ENCODE results near the gene BOLA2.
"Not testable (repeated sequence)": the region's sequence is repeated elsewhere in the genome, so short reads cannot be mapped to it uniquely, and the experiment has no call there.

Gene BOLA2

GRCh38 chr16:29454269-29454668, at the start of gene BOLA2, which contains the start of gene SLX1B:
BOLA2 (minus strand) TSS chr16:29454351; CDS start chr16:29454253, 98 bp downstream.
SLX1B (plus strand) TSS chr16:29454533.
- not testable (repeated sequence) for DNase-seq

DNA sequence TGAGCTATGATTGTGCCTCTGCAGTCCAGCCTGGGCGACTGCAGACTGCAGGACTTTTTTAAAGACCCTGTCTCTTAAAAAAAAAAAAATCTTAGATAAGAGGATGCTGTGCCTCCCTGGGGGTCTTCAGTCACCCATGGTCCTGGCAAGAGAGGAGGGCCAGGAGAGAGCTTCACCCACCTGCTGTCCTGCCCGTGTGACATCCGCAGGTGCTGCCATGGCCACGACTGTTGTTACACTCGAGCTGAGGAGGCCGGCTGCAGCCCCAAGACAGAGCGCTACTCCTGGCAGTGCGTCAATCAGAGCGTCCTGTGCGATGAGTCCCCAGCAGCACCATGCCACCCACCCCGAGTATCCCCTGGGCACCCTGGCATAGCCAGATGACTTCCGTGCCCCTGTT, 28.1 kb upstream of the BOLA2 start:
- DNase-seq, result not testable (repeated sequence)

- DNase-seq, result not testable (repeated sequence)
These were observed 17.9 kb upstream of the BOLA2 start for GRCh38 chr16:29472065-29472464.

GRCh38 chr16:29469660-29470059, 15.5 kb upstream of the BOLA2 start:
- DNase-seq, result not testable (repeated sequence)

- not testable (repeated sequence) for DNase-seq
These were observed 13.7 kb upstream of the BOLA2 start for GRCh38 chr16:29467654-29468366.

- not testable (repeated sequence) for DNase-seq
These were observed 12.8 kb upstream of the BOLA2 start for GRCh38 chr16:29466904-29467303.

GRCh38 chr16:29465985-29466824, 12.1 kb upstream of the BOLA2 start:
- not testable (repeated sequence) for DNase-seq

- DNase-seq, result not testable (repeated sequence)
These were observed 6.5 kb upstream of the BOLA2 start for GRCh38 chr16:29460647-29461030.

DNA sequence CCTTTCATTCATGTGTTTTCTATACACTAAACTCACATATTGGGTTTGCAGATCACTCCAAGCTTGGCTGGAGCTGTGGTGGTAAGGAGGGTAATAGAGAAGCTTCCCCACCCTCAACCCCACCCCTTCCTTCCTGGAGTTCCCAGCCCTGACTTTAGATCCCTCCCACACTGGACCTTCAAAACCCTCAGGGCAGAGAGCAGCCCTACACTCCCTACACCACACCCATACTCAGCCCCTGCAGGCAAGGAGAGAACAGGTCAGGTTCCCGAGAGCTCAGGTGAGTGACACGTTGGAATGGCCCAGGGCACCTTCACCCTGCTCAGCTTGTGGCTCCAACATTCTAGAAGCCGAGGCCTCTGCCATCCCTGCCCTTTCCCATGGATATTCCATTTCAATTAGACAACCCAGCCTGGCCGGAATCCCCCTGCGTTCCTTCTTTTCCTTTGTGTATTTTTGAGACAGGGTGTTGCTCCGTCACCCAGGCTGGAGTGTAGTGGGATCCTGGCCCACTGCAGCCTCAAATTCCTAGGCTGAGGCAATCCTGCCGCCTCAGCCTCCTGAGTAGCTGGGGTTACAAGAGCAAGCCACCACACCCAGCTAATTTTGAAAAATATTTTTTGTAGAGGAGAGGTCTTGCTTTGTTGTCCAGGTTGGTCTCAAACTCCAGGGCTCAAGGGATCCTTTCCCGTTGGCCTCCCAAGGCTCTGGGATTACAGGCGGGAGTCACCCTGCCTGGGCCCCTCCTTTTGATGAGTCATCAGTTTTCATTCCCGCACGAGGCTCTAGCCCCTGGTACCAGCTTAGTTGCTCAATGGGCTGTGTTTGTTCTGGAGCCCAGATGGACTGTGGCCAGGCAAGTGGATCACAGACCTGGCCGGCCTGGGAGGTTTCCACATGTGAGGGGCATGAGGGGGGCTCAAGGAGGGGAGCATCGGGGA, 5.8 kb upstream of the BOLA2 start, which contains the start of gene SULT1A4:
SULT1A4 (plus strand) TSS at position 208 of the 941 bp plus-strand sequence. CDS start 1,473 bp downstream, outside the sequence.
- not testable (repeated sequence) for DNase-seq

- not testable (repeated sequence) for DNase-seq
These were observed 3.5 kb upstream of the BOLA2 start for GRCh38 chr16:29457660-29458059.

DNA sequence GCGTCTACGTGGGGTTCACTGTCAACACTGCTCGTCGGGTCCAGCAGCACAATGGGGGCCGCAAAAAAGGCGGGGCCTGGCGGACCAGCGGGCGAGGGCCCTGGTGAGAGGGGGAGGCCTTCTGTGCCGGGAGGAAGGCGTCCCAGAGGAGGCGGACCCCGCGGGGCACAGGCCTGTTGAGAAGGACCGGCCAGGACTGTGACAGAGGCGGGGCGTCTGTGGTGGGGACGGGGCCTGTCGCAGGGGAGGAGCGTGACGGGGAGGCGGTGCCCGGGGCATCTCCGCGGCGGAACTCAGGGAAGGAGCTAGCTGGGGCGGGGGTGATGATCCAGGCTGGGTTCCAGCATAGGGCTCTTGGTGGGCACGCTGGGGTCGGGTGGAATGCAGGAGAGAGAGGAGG, 677 bp upstream of the BOLA2 start:
- not testable (repeated sequence) for DNase-seq

GRCh38 chr16:29453754-29454153, 397 bp downstream of the BOLA2 start:
- not testable (repeated sequence) for DNase-seq

DNA sequence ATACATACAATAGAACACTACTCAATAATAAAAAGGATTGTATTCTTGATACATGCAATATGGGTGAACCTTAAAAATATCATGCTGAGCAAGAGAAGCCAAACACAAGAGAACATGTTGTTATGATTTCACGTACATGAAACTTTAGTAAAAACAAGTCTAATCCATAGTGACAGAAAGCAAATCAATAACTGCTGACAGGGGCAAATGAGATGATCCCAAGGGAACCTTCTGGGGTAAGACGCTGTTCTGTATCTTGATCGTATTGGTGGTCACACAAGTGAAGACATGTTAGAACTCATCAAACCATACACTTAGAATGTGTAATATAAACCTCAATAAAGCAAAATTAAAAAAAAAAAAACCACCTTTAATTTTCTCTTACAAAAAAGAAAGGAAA, 28.8 kb downstream of the BOLA2 start:
- not testable (repeated sequence) for DNase-seq

DNA sequence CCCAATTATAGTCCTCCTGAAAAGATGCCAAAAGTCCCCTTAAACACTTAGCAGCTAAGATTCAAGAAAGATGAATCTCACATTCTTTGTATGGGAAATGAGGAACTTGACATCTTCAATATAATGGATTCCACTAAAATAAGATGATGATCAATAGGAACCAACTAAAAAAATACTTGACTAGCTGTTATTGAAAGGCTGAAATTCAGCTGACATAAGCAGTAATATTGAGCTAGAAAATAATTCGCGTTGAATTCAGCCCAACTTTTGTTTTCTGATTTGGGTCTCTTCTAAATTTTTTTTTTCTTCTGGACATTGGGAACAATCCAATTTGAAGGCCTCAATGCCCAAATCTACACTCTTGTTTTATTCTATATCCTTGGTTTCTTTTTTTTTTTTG, 30.6 kb downstream of the BOLA2 start:
- DNase-seq, result not testable (repeated sequence)

- DNase-seq, result not testable (repeated sequence)
These were observed 48.9 kb downstream of the BOLA2 start for GRCh38 chr16:29405249-29405648.
